GM23248 (cell line): ENCODE data around the gene LBHD2.
"Not testable (repeated sequence)": the region's sequence is repeated elsewhere in the genome, so short reads cannot be mapped to it uniquely, and the experiment has no call there.

Experiments
- EZH2 ChIP-seq: fragments of 200-600 bp; sonication (generic); IDR thresholded peaks from 2 replicates; pipeline ENCODE4 v1.6.1; 2018; ENCODE audit warnings: antibody characterized with exemption, mild to moderate bottlenecking; ENCODE audit not compliant: insufficient read depth, poor library complexity, severe bottlenecking
- EZH2phosphoT487 ChIP-seq: fragments of 200-600 bp; sonication (generic); IDR thresholded peaks from 2 replicates; pipeline ENCODE4 v1.6.1; 2018; ENCODE audit warnings: antibody characterized with exemption, moderate library complexity, mild to moderate bottlenecking, low read depth; ENCODE audit not compliant: insufficient read depth

GRCh38 chr14:103117499-103117898, 33.5 kb downstream of the LBHD2 start:
- TF ChIP-seq EZH2, EZH2phosphoT487: not testable (repeated sequence)
